Stomach (tissue), 4 donors: Measurements from ENCODE around the gene ARHGAP28.

Experiments
- EP300 ChIP-seq: sonication (generic); formaldehyde crosslinking; IDR thresholded peaks from one replicate; pipeline ENCODE4 v1.6.1; 2017; ENCODE audit warnings: antibody characterized with exemption
- POLR2A ChIP-seq, 4 donors: fragments of 450-650 bp; IDR thresholded peaks; one replicate each; pipeline ENCODE4 v1.6.1; 2016; ENCODE audit warnings: antibody characterized with exemption in 4 of 4, control low read depth in 2 of 4, mild to moderate bottlenecking in 1 of 4, moderate library complexity in 1 of 4
- TF ChIP-seq, protein P1 (sequence below), 7 experiments: fragments of 450-650 bp in 4 of 7; fragments of 200-600 bp in 3 of 7; sonication (generic) in 3 of 7; IDR thresholded peaks; one replicate each; pipeline ENCODE4 v1.5.1; 2016 to 2019; ENCODE audit warnings: antibody characterized with exemption in 7 of 7, control low read depth in 2 of 7, mild to moderate bottlenecking in 1 of 7

DNA sequence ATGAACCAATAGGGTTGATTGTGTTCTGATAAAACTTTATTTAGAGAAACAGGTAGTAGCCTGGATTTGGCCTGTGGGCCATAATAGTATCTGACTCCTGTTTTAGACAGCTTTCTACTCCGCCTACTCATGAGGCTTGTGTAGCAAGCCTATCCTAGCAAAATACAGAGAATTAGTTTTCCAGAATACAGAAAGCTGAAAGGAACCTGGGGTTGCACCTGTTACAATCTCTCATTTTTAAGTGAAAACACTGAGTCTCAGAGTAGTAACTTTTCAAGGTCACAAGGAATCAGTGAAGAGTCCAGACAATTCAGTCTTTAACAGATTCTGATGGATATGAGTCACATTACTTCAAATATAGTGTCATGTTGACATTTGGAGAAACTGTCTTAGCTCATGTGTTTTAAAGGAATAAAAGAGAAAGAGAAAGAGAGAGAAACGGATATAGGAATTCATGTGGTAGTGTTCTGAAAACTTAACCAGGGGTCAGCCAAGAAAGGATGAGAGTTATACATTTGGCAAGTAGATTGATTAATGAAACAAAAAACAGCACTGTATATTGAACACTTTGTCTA is 17.0 kb downstream of the ARHGAP28 start:
- TF ChIP-seq EP300 (no peak), POLR2A (IDR thresholded peaks at IDR 0.05) (no peak)
- TF ChIP-seq, protein P1, sequence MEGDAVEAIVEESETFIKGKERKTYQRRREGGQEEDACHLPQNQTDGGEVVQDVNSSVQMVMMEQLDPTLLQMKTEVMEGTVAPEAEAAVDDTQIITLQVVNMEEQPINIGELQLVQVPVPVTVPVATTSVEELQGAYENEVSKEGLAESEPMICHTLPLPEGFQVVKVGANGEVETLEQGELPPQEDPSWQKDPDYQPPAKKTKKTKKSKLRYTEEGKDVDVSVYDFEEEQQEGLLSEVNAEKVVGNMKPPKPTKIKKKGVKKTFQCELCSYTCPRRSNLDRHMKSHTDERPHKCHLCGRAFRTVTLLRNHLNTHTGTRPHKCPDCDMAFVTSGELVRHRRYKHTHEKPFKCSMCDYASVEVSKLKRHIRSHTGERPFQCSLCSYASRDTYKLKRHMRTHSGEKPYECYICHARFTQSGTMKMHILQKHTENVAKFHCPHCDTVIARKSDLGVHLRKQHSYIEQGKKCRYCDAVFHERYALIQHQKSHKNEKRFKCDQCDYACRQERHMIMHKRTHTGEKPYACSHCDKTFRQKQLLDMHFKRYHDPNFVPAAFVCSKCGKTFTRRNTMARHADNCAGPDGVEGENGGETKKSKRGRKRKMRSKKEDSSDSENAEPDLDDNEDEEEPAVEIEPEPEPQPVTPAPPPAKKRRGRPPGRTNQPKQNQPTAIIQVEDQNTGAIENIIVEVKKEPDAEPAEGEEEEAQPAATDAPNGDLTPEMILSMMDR (IDR thresholded peaks at IDR 0.05) = no peak
